ENCODE data around the gene ZNF212. TPM values are rescaled to one million over a fixed set of nuclear protein-coding genes. Genes with fewer than 3 reads are reported as not detected.

ZNF212 gene
- total and polyA plus RNA-seq, 9 of the 15 experiments (the other 6 are each of a cell fraction or from before 2014, with no cell fraction given), result 1.8 to 21.4 (median 7.2) TPM

DNA sequence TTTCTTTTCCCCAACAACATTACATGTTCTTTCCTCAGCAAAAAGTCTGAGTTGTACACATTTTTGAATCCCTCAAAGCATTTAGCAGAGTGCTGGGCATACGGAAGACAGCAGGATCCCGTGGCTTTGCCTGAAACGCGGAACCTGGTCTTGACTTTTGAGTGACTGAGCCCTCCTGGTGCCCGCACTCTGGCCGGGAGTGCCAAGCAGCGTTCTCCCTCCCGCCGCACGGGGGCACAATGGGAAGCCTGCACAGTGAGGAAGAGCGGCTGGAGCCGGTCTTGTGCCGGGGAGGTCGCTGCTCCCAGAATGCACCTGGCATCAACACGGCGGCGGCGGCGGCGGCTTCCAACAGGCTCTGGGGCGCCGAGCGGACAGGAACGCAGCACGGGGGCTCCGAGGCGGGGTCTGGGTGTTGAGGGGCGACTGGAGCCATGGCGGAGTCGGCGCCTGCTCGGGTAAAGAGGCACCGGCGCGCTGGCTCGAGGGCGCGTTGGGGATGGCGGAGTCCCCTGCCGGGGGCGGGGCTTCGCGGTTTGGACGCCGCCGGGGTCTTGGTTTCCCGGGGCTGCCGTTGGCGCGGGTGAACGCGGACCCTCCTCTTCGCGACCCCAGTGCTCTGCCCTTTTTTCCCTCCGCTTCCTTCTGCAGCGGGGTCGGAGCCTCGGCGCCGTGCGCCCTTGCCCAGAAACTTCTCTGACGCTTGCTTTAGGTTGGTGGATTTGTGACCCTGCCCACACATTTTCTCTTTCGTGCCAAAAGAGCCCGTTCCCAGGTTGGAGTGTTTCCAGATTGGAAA is at the start of gene ZNF212 (continued):
- TF ChIP-seq POLR3A (IDR thresholded peaks at IDR 0.05; ENCODE audit: borderline replicate concordance, extremely low read depth, insufficient read depth, insufficient read length) (no peak), GATA2 (CRISPR knock-in tag; IDR thresholded peaks at IDR 0.05) (no peak), ARHGAP35 (IDR thresholded peaks at IDR 0.05; ENCODE audit: partially characterized antibody) (no peak), NFXL1 (CRISPR knock-in tag; IDR thresholded peaks at IDR 0.05) (no peak), DIDO1 (tag; IDR thresholded peaks at IDR 0.05; ENCODE audit: low read depth) (peak; percentile 89), GATAD2A (IDR thresholded peaks at IDR 0.05) (peak; percentile 88), SAP30 (IDR thresholded peaks at IDR 0.05; ENCODE audit: borderline replicate concordance, insufficient read depth, low read depth, low read length, poor library complexity, severe bottlenecking) (peak; percentile 78), RBM22 (IDR thresholded peaks at IDR 0.05; ENCODE audit: low read depth, low read length, poor library complexity, severe bottlenecking) (peak; percentile 78), ZNF57 (CRISPR knock-in tag; IDR thresholded peaks at IDR 0.05) (no peak), RBM15 (IDR thresholded peaks at IDR 0.05; ENCODE audit: insufficient read depth, low read length) (no peak), FOSL1 (tag; conservative IDR thresholded peaks at IDR 0.05) (0 out of 2 replicates have a peak, but pooled peaks have one; percentile 27), EZH2 (IDR thresholded peaks at IDR 0.05; ENCODE audit: borderline replicate concordance, low read depth, low read length) (no peak), CHD4 (IDR thresholded peaks at IDR 0.05; ENCODE audit: insufficient read depth, insufficient replicate concordance, low read depth, low read length, poor library complexity, severe bottlenecking) (no peak), ZFPM2 (CRISPR knock-in tag; IDR thresholded peaks at IDR 0.05) (0 out of 2 replicates have a peak, but pooled peaks have one; percentile 61), KDM5B (IDR thresholded peaks at IDR 0.05; ENCODE audit: insufficient replicate concordance, low read depth, low read length) (peak; percentile 86), ZNF766 (CRISPR knock-in tag; conservative IDR thresholded peaks at IDR 0.05) (no peak), ZC3H11A (IDR thresholded peaks at IDR 0.05; ENCODE audit: low read depth, low read length) (no peak), BCOR (IDR thresholded peaks at IDR 0.05) (peak; percentile 73; the same call in 1 of the 2 replicates), TOE1 (IDR thresholded peaks at IDR 0.05; ENCODE audit: borderline replicate concordance) (peak; percentile 89), TOE1 (CRISPR knock-in tag; IDR thresholded peaks at IDR 0.05; ENCODE audit: borderline replicate concordance, low read depth) (no peak), SMARCC2 (IDR thresholded peaks at IDR 0.05; ENCODE audit: low read depth) (no peak; the same call in 1 of the 2 replicates), ZNF589 (CRISPR knock-in tag; IDR thresholded peaks at IDR 0.05; ENCODE audit: low read depth) (no peak), SMAD3 (CRISPR knock-in tag; conservative IDR thresholded peaks at IDR 0.05) (peak; percentile 73)
- TF ChIP-seq, protein P1, sequence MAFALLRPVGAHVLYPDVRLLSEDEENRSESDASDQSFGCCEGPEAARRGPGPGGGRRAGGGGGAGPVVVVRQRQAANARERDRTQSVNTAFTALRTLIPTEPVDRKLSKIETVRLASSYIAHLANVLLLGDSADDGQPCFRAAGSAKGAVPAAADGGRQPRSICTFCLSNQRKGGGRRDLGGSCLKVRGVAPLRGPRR (CRISPR knock-in tag; IDR thresholded peaks at IDR 0.05), result no peak
- TF ChIP-seq, protein P2, sequence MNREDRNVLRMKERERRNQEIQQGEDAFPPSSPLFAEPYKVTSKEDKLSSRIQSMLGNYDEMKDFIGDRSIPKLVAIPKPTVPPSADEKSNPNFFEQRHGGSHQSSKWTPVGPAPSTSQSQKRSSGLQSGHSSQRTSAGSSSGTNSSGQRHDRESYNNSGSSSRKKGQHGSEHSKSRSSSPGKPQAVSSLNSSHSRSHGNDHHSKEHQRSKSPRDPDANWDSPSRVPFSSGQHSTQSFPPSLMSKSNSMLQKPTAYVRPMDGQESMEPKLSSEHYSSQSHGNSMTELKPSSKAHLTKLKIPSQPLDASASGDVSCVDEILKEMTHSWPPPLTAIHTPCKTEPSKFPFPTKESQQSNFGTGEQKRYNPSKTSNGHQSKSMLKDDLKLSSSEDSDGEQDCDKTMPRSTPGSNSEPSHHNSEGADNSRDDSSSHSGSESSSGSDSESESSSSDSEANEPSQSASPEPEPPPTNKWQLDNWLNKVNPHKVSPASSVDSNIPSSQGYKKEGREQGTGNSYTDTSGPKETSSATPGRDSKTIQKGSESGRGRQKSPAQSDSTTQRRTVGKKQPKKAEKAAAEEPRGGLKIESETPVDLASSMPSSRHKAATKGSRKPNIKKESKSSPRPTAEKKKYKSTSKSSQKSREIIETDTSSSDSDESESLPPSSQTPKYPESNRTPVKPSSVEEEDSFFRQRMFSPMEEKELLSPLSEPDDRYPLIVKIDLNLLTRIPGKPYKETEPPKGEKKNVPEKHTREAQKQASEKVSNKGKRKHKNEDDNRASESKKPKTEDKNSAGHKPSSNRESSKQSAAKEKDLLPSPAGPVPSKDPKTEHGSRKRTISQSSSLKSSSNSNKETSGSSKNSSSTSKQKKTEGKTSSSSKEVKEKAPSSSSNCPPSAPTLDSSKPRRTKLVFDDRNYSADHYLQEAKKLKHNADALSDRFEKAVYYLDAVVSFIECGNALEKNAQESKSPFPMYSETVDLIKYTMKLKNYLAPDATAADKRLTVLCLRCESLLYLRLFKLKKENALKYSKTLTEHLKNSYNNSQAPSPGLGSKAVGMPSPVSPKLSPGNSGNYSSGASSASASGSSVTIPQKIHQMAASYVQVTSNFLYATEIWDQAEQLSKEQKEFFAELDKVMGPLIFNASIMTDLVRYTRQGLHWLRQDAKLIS (CRISPR knock-in tag; IDR thresholded peaks at IDR 0.05), result peak; percentile 86

All from K562 (cell line).